Measurements from ENCODE around the gene TNS3.

The TNS3 gene

GRCh38 chr7:47335071-47335470 is 246.8 kb downstream of the TNS3 start:
- Histone ChIP-seq H3K36me3 (ENCODE audit: insufficient read depth, low read length) (no peaks in the 10 kb centered on the region), H3K9ac (ENCODE audit: low read depth, low read length) (no peak overlapping the region), H3K9me3 (ENCODE audit: control insufficient read depth, insufficient read depth, low read length) (no peaks in the 10 kb centered on the region), H3K4me1 (ENCODE audit: insufficient read depth, low read length) (peaks cover 24% of the 10 kb centered on the region)

GRCh38 chr7:47333959-47334358 is 248.0 kb downstream of the TNS3 start:
- Histone ChIP-seq H3K36me3 (ENCODE audit: insufficient read depth, low read length) (no peaks in the 10 kb centered on the region), H3K9me3 (ENCODE audit: control insufficient read depth, insufficient read depth, low read length) (no peaks in the 10 kb centered on the region), H3K9ac (ENCODE audit: low read depth, low read length) (no peak overlapping the region), H3K4me1 (ENCODE audit: insufficient read depth, low read length) (peaks cover 28% of the 10 kb centered on the region)

DNA sequence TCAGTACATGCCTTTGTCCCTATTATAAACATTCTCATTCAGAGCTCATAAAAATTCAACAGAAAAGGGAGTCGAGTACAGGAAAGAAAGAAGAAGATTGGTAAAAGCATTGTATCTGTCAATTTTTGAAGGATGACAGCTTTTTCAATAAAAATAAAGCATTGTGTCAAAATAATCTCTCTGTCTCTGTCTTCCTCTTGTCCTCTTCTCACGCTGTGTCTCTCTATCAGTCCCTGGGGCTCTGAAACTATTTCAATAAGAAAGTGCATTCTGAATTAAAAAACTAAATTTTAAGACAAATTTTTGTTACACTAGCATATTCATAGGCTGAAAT is 248.4 kb downstream of the TNS3 start:
- H3K9ac ChIP-seq (ENCODE audit: low read depth, low read length) = no peak overlapping the region
- no peaks in the 10 kb centered on the region for H3K9me3 ChIP-seq (ENCODE audit: control insufficient read depth, insufficient read depth, low read length)
- no peaks in the 10 kb centered on the region for H3K36me3 ChIP-seq (ENCODE audit: insufficient read depth, low read length)
- H3K4me1 ChIP-seq (ENCODE audit: insufficient read depth, low read length) = peaks cover 32% of the 10 kb centered on the region

DNA sequence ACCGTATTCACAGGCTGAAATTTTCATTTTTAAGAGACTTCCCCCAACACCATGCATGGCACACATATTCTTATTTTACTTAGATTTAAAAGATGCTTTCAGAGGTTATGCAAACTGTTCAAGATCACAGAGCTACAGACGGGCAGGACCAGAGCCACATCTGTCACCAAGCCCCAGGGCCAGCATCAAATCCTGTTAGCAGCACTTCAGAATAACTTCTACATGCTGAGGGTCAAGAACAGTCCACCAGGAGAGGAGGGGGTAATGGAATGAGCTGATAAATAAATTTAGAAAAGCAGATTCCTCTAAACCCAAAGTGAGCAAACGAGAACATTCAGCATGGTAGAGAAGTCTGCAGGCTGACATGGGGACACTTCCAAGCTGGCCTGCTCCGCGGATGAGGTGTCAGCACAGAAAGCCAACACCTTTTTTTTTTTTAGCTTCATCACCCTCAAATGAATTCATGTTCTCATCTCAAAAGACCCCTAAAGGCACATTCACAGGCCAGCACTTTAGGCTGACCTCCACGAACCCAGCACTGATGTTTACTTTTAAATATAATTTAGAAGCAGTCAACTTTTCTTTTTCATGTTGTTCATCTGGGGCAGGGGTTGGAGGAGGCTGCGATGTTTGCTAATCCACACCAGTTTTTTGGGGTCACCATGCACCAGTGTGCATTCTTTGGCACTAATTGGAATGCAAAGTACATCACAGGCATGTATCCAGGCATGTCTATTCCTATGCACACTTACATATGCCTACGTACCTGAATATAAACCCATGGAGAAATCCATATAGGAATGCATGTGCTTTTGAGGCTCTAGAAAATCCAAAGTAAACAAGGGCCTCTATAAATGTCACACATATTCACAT is 249.0 kb downstream of the TNS3 start:
- no peaks in the 10 kb centered on the region for H3K36me3 ChIP-seq (ENCODE audit: insufficient read depth, low read length)
- no peak overlapping the region for H3K9ac ChIP-seq (ENCODE audit: low read depth, low read length)
- H3K4me1 ChIP-seq (ENCODE audit: insufficient read depth, low read length) = peaks cover 34% of the 10 kb centered on the region
- H3K9me3 ChIP-seq (ENCODE audit: control insufficient read depth, insufficient read depth, low read length) = no peaks in the 10 kb centered on the region

- H3K9me3 ChIP-seq (ENCODE audit: control insufficient read depth, insufficient read depth, low read length) = no peaks in the 10 kb centered on the region
- H3K9ac ChIP-seq (ENCODE audit: low read depth, low read length) = no peak overlapping the region
- H3K36me3 ChIP-seq (ENCODE audit: insufficient read depth, low read length) = no peaks in the 10 kb centered on the region
- peaks cover 38% of the 10 kb centered on the region for H3K4me1 ChIP-seq (ENCODE audit: insufficient read depth, low read length)
Measured at GRCh38 chr7:47332213-47332612, 249.7 kb downstream of the TNS3 start.

- Histone ChIP-seq H3K4me1 (ENCODE audit: insufficient read depth, low read length) (peaks cover 47% of the 10 kb centered on the region), H3K36me3 (ENCODE audit: insufficient read depth, low read length) (no peaks in the 10 kb centered on the region), H3K9me3 (ENCODE audit: control insufficient read depth, insufficient read depth, low read length) (no peaks in the 10 kb centered on the region), H3K9ac (ENCODE audit: low read depth, low read length) (no peak overlapping the region)
Measured at GRCh38 chr7:47331179-47331565, 250.7 kb downstream of the TNS3 start.

DNA sequence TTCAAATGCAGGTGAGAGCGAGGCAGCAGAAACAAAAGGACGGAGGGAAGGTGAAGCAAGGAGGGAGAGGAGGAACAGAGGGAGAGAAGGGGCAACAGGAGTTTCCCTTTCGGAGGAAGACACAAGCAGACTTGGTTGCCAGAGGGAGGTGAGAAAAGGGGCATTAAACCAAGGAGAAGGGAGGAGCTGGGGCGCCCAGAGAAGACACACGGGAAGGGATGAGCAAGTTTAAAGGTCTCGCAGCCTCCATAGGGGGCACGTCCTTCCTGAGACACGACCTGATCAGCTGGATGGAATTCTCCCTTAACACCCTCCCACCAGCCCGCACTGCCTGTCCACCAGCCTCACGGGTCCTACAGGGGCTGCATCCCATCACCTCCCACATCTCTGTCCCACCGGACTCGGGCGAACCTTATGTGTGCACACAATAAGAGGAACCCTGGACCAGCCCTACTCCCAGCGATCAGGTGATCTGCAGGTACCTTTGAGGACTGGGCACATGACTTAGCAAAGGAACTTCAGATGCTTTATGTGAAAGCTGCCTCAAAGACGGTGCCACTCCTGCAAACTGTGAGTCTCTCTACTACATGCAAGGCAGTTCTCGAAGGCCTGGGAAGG is 251.2 kb downstream of the TNS3 start:
- H3K9ac ChIP-seq (ENCODE audit: low read depth, low read length) = no peak overlapping the region
- H3K36me3 ChIP-seq (ENCODE audit: insufficient read depth, low read length) = no peaks in the 10 kb centered on the region
- H3K4me1 ChIP-seq (ENCODE audit: insufficient read depth, low read length) = peaks cover 47% of the 10 kb centered on the region
- no peaks in the 10 kb centered on the region for H3K9me3 ChIP-seq (ENCODE audit: control insufficient read depth, insufficient read depth, low read length)

DNA sequence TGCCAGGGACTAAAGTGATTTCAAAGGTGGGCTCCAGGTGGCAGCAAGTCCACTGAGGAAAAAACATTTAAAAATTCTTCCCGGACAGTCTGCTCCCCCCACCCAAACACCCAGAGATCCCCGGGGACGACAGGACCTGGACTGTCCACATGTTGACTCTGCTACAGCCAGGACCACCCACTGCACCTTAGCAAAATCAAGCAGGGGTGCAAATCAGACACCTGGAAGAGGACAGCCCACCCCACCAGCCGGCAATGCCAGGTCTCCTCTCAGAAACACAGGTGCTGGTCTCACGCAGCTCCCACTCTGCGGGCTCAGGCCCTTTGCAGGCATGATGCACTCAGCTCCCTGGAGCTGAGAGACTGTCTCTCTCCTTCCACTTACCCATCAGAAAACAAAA is 251.9 kb downstream of the TNS3 start:
- Histone ChIP-seq H3K36me3 (ENCODE audit: insufficient read depth, low read length) (no peaks in the 10 kb centered on the region), H3K9ac (ENCODE audit: low read depth, low read length) (no peak overlapping the region), H3K9me3 (ENCODE audit: control insufficient read depth, insufficient read depth, low read length) (no peaks in the 10 kb centered on the region), H3K4me1 (ENCODE audit: insufficient read depth, low read length) (peaks cover 47% of the 10 kb centered on the region)

GRCh38 chr7:47329320-47329926 is 252.5 kb downstream of the TNS3 start:
- Histone ChIP-seq H3K36me3 (ENCODE audit: insufficient read depth, low read length) (no peaks in the 10 kb centered on the region), H3K4me1 (ENCODE audit: insufficient read depth, low read length) (peaks cover 47% of the 10 kb centered on the region), H3K9ac (ENCODE audit: low read depth, low read length) (no peak overlapping the region), H3K9me3 (ENCODE audit: control insufficient read depth, insufficient read depth, low read length) (no peaks in the 10 kb centered on the region)

DNA sequence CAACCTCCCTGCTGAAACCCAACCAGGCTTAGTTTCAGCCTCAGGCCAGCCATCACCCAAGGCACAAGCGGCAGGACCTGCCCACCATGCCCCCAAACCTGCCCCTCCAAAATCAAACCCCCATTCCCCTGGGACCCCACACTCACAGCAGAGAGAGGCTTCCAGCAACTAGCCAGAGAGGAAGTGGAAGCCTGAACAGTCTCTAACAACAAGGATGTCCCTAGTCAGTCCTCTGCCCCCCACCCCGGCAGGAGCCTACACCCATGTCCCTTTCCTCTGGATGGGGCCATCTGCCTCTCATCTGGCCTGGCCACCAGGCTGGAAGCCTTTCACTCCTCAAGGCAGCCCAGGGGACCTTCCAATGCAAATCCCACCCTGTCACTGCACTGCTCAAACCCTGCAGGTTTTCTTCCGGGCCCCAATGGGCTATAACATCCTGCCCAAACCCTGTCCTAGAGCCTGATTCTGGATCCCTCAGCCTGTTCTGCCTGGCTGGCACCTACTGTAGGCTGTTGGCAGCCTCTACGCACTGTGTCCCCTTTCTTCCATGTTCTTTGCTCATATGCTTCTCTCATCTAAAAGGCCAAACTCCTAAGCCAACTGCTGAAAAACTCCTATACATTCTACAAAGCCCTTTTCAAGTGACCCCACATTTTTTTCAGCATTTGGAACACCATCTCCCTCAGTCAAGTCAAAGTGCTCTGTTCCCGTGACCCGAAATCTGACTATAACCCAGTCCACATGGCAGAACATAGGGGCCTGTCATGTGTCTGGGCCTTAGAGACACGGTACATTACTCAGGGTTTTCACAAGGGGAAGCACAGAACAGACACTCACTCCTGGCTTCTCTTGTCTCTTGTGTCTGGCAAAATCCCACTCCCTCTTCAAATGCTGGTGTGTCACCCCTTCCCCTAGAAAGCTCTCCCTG is 253.3 kb downstream of the TNS3 start:
- H3K9me3 ChIP-seq (ENCODE audit: control insufficient read depth, insufficient read depth, low read length) = no peaks in the 10 kb centered on the region
- peaks cover 45% of the 10 kb centered on the region for H3K4me1 ChIP-seq (ENCODE audit: insufficient read depth, low read length)
- peak overlapping the region; percentile 46; the same call in 1 of the 2 replicates for H3K9ac ChIP-seq (ENCODE audit: low read depth, low read length)
- no peaks in the 10 kb centered on the region for H3K36me3 ChIP-seq (ENCODE audit: insufficient read depth, low read length)

DNA sequence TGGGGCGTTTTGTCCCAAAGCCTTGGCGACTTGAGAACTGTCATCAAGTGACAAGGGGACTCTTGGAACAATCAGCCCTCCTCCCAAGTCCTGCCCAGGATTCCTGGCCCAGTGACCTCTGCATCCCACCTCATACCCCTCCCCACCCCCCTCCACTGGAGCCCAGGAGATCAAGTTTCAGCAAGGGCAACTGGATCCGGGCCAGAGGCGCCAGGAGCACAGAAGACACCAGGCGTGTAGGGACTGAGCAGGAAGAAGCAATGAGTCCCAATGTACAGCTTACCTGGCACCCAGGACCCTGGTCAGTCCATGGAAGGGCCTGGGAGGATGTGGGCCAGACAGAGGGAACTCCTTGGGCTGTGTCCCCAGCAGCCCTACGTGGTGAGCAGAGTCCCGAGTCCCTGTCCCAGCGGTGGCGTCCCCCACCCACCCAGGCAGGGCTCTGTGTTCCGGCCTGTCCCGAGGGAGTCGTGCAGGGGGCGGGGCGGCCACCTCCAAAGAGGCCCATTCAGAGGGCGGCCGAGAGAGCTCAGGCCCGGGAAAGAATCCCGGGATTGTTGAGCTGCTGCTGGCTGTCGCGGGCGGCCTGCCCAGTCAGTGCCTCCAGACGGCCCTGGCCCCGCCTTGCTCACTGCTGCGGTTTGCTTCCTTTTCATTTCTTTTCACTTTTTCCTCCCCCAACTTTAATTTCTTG is 254.1 kb downstream of the TNS3 start:
- Histone ChIP-seq H3K9ac (ENCODE audit: low read depth, low read length) (peak overlapping the region; percentile 46; the same call in 1 of the 2 replicates), H3K4me1 (ENCODE audit: insufficient read depth, low read length) (peaks cover 37% of the 10 kb centered on the region), H3K36me3 (ENCODE audit: insufficient read depth, low read length) (no peaks in the 10 kb centered on the region), H3K9me3 (ENCODE audit: control insufficient read depth, insufficient read depth, low read length) (no peaks in the 10 kb centered on the region)

DNA sequence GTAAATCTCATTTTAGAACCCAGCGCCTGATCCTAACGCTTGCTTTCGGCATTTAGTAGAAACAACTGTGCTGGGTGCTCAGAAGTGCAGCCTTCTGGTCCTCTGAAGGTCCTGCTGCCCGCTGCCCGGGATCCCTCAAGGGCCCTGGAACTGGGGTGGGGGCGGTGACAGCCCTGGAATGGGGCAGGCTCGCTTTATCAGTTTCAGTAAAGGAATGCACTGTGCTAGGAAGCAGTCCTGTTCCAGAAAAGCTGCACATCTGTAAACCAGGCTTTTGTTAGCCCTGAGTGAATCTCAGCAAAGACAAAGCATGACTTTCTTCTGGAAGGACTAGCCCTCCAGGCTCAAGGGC is 254.6 kb downstream of the TNS3 start:
- H3K9me3 ChIP-seq (ENCODE audit: control insufficient read depth, insufficient read depth, low read length) = no peaks in the 10 kb centered on the region

DNA sequence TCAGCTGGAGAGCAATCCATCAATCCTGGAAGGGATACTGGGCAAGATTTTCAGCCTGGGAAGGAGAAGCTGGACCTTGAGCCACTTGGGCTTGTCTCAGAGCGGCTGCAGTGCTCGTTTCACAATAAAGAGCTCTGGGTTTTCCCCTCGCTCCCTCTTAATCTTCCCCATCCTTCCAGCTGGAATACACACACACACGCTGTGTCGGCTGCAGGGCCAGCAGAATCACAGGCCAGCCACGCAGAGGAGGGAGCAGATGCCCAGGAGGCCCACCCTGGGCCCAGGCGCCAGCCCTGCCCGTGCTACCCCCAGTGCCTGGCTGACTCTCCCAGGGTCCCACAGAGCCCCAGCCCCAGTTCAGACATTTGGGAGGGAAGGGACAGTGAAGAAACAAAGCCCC is 255.1 kb downstream of the TNS3 start:
- H3K36me3 ChIP-seq (ENCODE audit: insufficient read depth, low read length) = no peaks in the 10 kb centered on the region
- H3K9ac ChIP-seq (ENCODE audit: low read depth, low read length) = no peak overlapping the region
- H3K4me1 ChIP-seq (ENCODE audit: insufficient read depth, low read length) = peaks cover 26% of the 10 kb centered on the region
- no peaks in the 10 kb centered on the region for H3K9me3 ChIP-seq (ENCODE audit: control insufficient read depth, insufficient read depth, low read length)

More for the DNA sequence above, 254.6 kb downstream of the TNS3 start:
- Histone ChIP-seq H3K4me1 (ENCODE audit: insufficient read depth, low read length) (peaks cover 31% of the 10 kb centered on the region), H3K36me3 (ENCODE audit: insufficient read depth, low read length) (no peaks in the 10 kb centered on the region), H3K9ac (ENCODE audit: low read depth, low read length) (peak overlapping the region; percentile 46; the same call in 1 of the 2 replicates)

DNA sequence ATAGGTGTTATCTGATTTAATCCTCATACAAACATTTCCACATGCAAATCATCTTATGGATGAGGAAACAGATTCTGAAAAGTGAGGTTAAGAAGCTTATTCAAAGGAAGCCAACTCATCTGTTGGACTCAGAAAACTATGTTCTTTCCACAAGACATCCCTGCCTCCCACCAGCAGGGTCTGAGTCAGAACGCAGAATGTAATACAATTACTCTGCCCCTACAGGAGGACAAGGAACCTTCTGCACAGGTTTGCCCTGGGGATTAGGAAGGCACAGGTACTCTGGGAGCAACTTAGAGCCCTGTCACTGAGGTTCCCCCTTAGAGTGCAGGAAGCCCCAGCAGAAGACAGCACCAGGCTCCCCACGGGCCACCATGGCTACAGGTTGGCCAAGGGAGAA is 255.7 kb downstream of the TNS3 start:
- Histone ChIP-seq H3K9ac (ENCODE audit: low read depth, low read length) (no peak overlapping the region), H3K4me1 (ENCODE audit: insufficient read depth, low read length) (peaks cover 24% of the 10 kb centered on the region), H3K36me3 (ENCODE audit: insufficient read depth, low read length) (no peaks in the 10 kb centered on the region), H3K9me3 (ENCODE audit: control insufficient read depth, insufficient read depth, low read length) (no peaks in the 10 kb centered on the region)
